A549 (cell line): ENCODE measurements around the gene ZNF814. TPM values are rescaled to one million over a fixed set of nuclear protein-coding genes. Genes with fewer than 3 reads are reported as not detected.

Experiments
- ATAC-seq, 2 experiments: fragments of 200-7000 bp in 1 of 2; fragments of >200 bp in 1 of 2; cut with Nextera tagmentation in 1 of 2; cut with Tn5 transposase in 1 of 2; 3 replicates each; pipeline versions ENCODE4 v1.8.0 to v1.9.1; 2018 to 2020; ENCODE audit warnings: mild to moderate bottlenecking in 1 of 2, moderate library complexity in 1 of 2
- CTCF ChIA-PET: fragments of 300-600 bp; sonication (Branson Sonifier 250); formaldehyde crosslinking; extraction: SDS; loops from one replicate; lab custom pipeline; 2021; ENCODE audit warnings: antibody characterized with exemption, inconsistent platforms; lab: Yijun Ruan, JAX
- POLR2A ChIA-PET: fragments of 350-600 bp; formaldehyde crosslinking; extraction: SDS; loops from one replicate; lab custom pipeline; 2021; ENCODE audit warnings: antibody characterized with exemption, inconsistent platforms; lab: Yijun Ruan, JAX
- DNase-seq, 2 experiments: peaks; one replicate each; pipeline versions ENCODE4 v3.0.0 to v3.0.0-alpha.2; 2011 to 2016; ENCODE audit warnings: low read depth in 1 of 2, low spot score in 1 of 2
- FAIRE-seq: peaks from 2 replicates; lab custom pipeline; 2011; peaks lifted over from hg19 to GRCh38; lab: Jason Lieb, UNC
- H3K27ac ChIP-seq, 2 experiments: fragments of >200 bp; sonication (Bioruptor Twin); formaldehyde crosslinking; 3 replicates each; pipeline ENCODE4 v1.5.1; 2016 to 2017
- H3K4me1 ChIP-seq: fragments of >200 bp; sonication (Bioruptor Twin); formaldehyde crosslinking; 3 replicates; pipeline ENCODE4 v1.6.1; 2016
- H3K4me2 ChIP-seq: fragments of >200 bp; sonication (Bioruptor Twin); formaldehyde crosslinking; 3 replicates; pipeline ENCODE4 v1.6.1; 2016
- H3K4me3 ChIP-seq: fragments of >200 bp; sonication (Bioruptor Twin); formaldehyde crosslinking; 3 replicates; pipeline ENCODE4 v1.5.1; 2016
- H3K9me3 ChIP-seq: fragments of >200 bp; sonication (Bioruptor Twin); formaldehyde crosslinking; 3 replicates; pipeline ENCODE4 v1.6.1; 2016
- CBX2 ChIP-seq: fragments of 200-600 bp; sonication (generic); IDR thresholded peaks from 2 replicates; pipeline ENCODE4 v1.6.1; 2016; ENCODE audit warnings: low read depth, mild to moderate bottlenecking, borderline replicate concordance
- CHD2 ChIP-seq: fragments of 150-350 bp; IDR thresholded peaks from 2 replicates; pipeline ENCODE4 v1.6.1; 2014; ENCODE audit warnings: low read length; ENCODE audit not compliant: partially characterized antibody
- CHD4 ChIP-seq: fragments of 200-600 bp; sonication (generic); IDR thresholded peaks from 2 replicates; pipeline ENCODE4 v1.6.1; 2016; ENCODE audit warnings: antibody characterized with exemption, mild to moderate bottlenecking, borderline replicate concordance
- EP300 ChIP-seq, 2 experiments: fragments of >200 bp; sonication (Bioruptor Twin); formaldehyde crosslinking; IDR thresholded peaks; 2 replicates in 1 of 2; 3 replicates in 1 of 2; pipeline ENCODE4 v1.6.1; 2016 to 2017
- FOSL2 ChIP-seq, 2 experiments: fragments of 450-650 bp in 1 of 2; fragments of >200 bp in 1 of 2; sonication (Bioruptor Twin) in 1 of 2; formaldehyde crosslinking; IDR thresholded peaks; 2 replicates each; pipeline versions ENCODE4 v1.5.0 to v1.6.1; 2016 to 2020; ENCODE audit warnings: mild to moderate bottlenecking in 1 of 2, moderate library complexity in 1 of 2
- GATA3 ChIP-seq: IDR thresholded peaks from 2 replicates; pipeline ENCODE4 v1.6.1; 2012; ENCODE audit warnings: borderline replicate concordance
- HES2 ChIP-seq: fragments of >200 bp; sonication (Bioruptor Twin); formaldehyde crosslinking; IDR thresholded peaks from 2 replicates; pipeline ENCODE4 v1.6.1; 2016
- HEYL ChIP-seq: fragments of 250-450 bp; sonication (Bioruptor Pico); IDR thresholded peaks from 2 replicates; pipeline ENCODE4 v1.8.0; 2021; ENCODE audit warnings: mild to moderate bottlenecking, moderate library complexity
- HOXB13 ChIP-seq: fragments of 250-450 bp; sonication (Bioruptor Pico); IDR thresholded peaks from 2 replicates; pipeline ENCODE4 v1.5.0; 2020; ENCODE audit warnings: low read depth, mild to moderate bottlenecking, moderate library complexity
- HOXB5 ChIP-seq: fragments of 250-450 bp; sonication (Bioruptor Pico); IDR thresholded peaks from 2 replicates; pipeline ENCODE4 v1.5.0; 2020; ENCODE audit warnings: mild to moderate bottlenecking, moderate library complexity
- JUN ChIP-seq, 2 experiments: fragments of >200 bp; sonication (Bioruptor Twin); formaldehyde crosslinking; IDR thresholded peaks; 2 replicates in 1 of 2; 3 replicates in 1 of 2; pipeline ENCODE4 v1.6.1; 2016 to 2017
- JUNB ChIP-seq: fragments of >200 bp; sonication (Bioruptor Twin); formaldehyde crosslinking; IDR thresholded peaks from 2 replicates; pipeline ENCODE4 v1.6.1; 2016
- KDM5A ChIP-seq: fragments of 200-600 bp; sonication (generic); IDR thresholded peaks from 2 replicates; pipeline ENCODE4 v1.6.1; 2016; ENCODE audit warnings: antibody characterized with exemption, mild to moderate bottlenecking
- NFE2L2 ChIP-seq: fragments of 150-350 bp; conservative IDR thresholded peaks from 2 replicates; pipeline ENCODE4 v1.6.1; 2014; ENCODE audit warnings: low read length
- PBX3 ChIP-seq: IDR thresholded peaks from 2 replicates; pipeline ENCODE4 v1.6.1; 2012
- RARB ChIP-seq: fragments of 250-450 bp; sonication (Bioruptor Pico); IDR thresholded peaks from 2 replicates; pipeline ENCODE4 v1.8.0; 2021; ENCODE audit warnings: mild to moderate bottlenecking, moderate library complexity
- RCOR1 ChIP-seq: fragments of 150-350 bp; IDR thresholded peaks from 2 replicates; pipeline ENCODE4 v1.6.1; 2014; ENCODE audit warnings: antibody characterized with exemption, low read length, low read depth
- REST ChIP-seq: fragments of 200-600 bp; sonication (generic); IDR thresholded peaks from 2 replicates; pipeline ENCODE4 v1.6.1; 2016; ENCODE audit warnings: antibody characterized with exemption, mild to moderate bottlenecking, moderate library complexity
- SMC3 ChIP-seq: fragments of >200 bp; sonication (Bioruptor Twin); formaldehyde crosslinking; IDR thresholded peaks from 3 replicates; pipeline ENCODE4 v1.6.1; 2018; ENCODE audit warnings: inconsistent platforms
- TFCP2L1 ChIP-seq: fragments of 250-450 bp; sonication (Bioruptor Pico); IDR thresholded peaks from 2 replicates; pipeline ENCODE4 v1.5.0; 2021; ENCODE audit warnings: mild to moderate bottlenecking
- ZC3H11A ChIP-seq: fragments of 450-650 bp; IDR thresholded peaks from 2 replicates; pipeline ENCODE4 v1.6.1; 2014; ENCODE audit warnings: antibody characterized with exemption, mild to moderate bottlenecking
- ZFP36 ChIP-seq: fragments of 450-650 bp; IDR thresholded peaks from 2 replicates; pipeline ENCODE4 v1.6.1; 2014; ENCODE audit warnings: borderline replicate concordance; ENCODE audit not compliant: partially characterized antibody
- ZNF302 ChIP-seq: fragments of 250-450 bp; sonication (Bioruptor Pico); IDR thresholded peaks from 2 replicates; pipeline ENCODE4 v1.9.0; 2021; ENCODE audit warnings: inconsistent platforms, mild to moderate bottlenecking, moderate library complexity
- ZSCAN20 ChIP-seq: fragments of 250-450 bp; sonication (Bioruptor Pico); IDR thresholded peaks from 2 replicates; pipeline ENCODE4 v1.8.0; 2022; ENCODE audit warnings: mild to moderate bottlenecking, moderate library complexity
- WGBS: methylation state at CpG from one replicate; pipeline ENCODE4 v1.1.6; 2017; ENCODE audit errors: missing lambda C conversion rate; 5-methylcytosine and 5-hydroxymethylcytosine counted together
- polyA plus RNA-seq, 4 experiments: library from polyadenylated mRNA; depleted of rRNA in 3 of 4; stranded (reverse); fragments of >200 nt; fragmentation: RNase III in 1 of 4; extraction: RNeasy Plus Mini Kit Qiagen cat#74134 plus additional on column Dnase treatment in 1 of 4; gene quantifications; 2 replicates in 3 of 4; 3 replicates in 1 of 4; pipeline ENCODE4 v1.2.3, GENCODE V29; 2011 to 2017
- TF ChIP-seq, protein P1 (sequence below): fragments of 450-650 bp; IDR thresholded peaks from 2 replicates; pipeline ENCODE4 v1.6.1; 2014; ENCODE audit warnings: antibody characterized with exemption
- TF ChIP-seq, protein P2 (sequence below): fragments of >200 bp; sonication (Bioruptor Twin); formaldehyde crosslinking; IDR thresholded peaks from 3 replicates; pipeline ENCODE4 v1.6.1; 2016

ZNF814 gene
- polyA plus RNA-seq, 2 of the 4 experiments (the other 2 are of a cell fraction) = 2.1 to 5.5 TPM

DNA sequence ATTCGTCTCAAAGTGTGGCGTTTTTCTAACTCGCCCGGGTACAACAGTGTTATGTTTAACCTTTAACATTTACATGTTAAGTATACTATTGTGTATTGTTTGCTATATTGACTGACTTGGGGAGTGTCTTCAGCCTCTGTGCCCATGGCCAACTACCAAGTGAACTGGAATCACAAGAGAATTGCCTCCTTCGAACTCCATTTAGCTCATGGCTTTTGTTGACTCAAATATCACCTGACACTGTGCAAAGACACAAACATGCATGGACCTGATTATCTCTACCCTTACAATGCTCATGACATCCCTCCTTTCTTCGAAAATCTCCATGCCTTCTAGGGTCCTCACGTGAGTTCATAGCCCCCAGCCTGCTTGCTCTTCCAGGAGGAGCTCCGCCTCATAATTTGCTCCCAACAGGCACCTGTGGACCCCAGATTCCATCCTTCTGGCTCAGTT is 704 bp downstream of the ZNF814 start:
- POLR2A ChIA-PET = no interaction called here
- no peak for TF ChIP-seq CHD2
- no peak for TF ChIP-seq CHD4
- TF ChIP-seq FOSL2 (IDR thresholded peaks at IDR 0.05) = no peak
- TF ChIP-seq FOSL2 (CRISPR knock-in tag; IDR thresholded peaks at IDR 0.05) = no peak
- TF ChIP-seq HEYL (CRISPR knock-in tag) = no peak
- TF ChIP-seq HOXB5 (CRISPR knock-in tag) = no peak
- no peak for TF ChIP-seq ZSCAN20 (CRISPR knock-in tag)
- Histone ChIP-seq H3K4me1 (no peaks in the 10 kb centered on the region), H3K4me3 (peak overlapping the region; percentile 23; the same call in 2 of the 3 replicates), H3K27ac (no peak overlapping the region), H3K9me3 (peaks cover 85% of the 10 kb centered on the region), H3K4me2 (peak overlapping the region; percentile 29; the same call in 1 of the 3 replicates)
- WGBS = 63% methylated on average over 8 of the region's 8 CpGs
- ATAC-seq (no peak; a peak in 1 of 6 replicates), DNase-seq (no peak), FAIRE-seq (no peak)
- CTCF ChIA-PET = interaction anchor here (0.8 to 1.4 kb wide), 3 partner anchors 9 to 15 kb away, joined by 3 to 4 read pairs (median 3); no protein-coding TSS in a partner anchor

GRCh38 chr19:57887195-57887941 is 1.5 kb downstream of the ZNF814 start:
- ATAC-seq = no peak
- H3K4me1 ChIP-seq = no peaks in the 10 kb centered on the region
- H3K4me3 ChIP-seq = no peak overlapping the region
- FAIRE-seq = peak; percentile 46
- TF ChIP-seq NFE2L2 = no peak
- TF ChIP-seq TFCP2L1 (CRISPR knock-in tag) = no peak
- TF ChIP-seq SMC3 = no peak
- TF ChIP-seq PBX3 = no peak
- TF ChIP-seq JUN (IDR thresholded peaks at IDR 0.05) = no peak
- TF ChIP-seq RCOR1 = no peak
- no peak for TF ChIP-seq GATA3
- no peak for TF ChIP-seq CBX2
- TF ChIP-seq HOXB13 = no peak
- no peak for TF ChIP-seq ZC3H11A
- no peak for TF ChIP-seq CHD2
- no peak for TF ChIP-seq EP300 (IDR thresholded peaks at IDR 0.05)
- TF ChIP-seq KDM5A = no peak
- TF ChIP-seq HEYL (CRISPR knock-in tag) = no peak
- no peak for TF ChIP-seq ZFP36
- no peak overlapping the region for H3K4me2 ChIP-seq
- ChIA-PET POLR2A (no interaction called here), CTCF (interaction anchor here (0.8 to 1.4 kb wide), 2 partner anchors 9 to 16 kb away, joined by 3 to 4 read pairs; no protein-coding TSS in a partner anchor)
- WGBS = 59% methylated on average over 6 of the region's 6 CpGs
- peaks cover 82% of the 10 kb centered on the region for H3K9me3 ChIP-seq
- DNase-seq = no peak
- no peak overlapping the region for H3K27ac ChIP-seq

DNA sequence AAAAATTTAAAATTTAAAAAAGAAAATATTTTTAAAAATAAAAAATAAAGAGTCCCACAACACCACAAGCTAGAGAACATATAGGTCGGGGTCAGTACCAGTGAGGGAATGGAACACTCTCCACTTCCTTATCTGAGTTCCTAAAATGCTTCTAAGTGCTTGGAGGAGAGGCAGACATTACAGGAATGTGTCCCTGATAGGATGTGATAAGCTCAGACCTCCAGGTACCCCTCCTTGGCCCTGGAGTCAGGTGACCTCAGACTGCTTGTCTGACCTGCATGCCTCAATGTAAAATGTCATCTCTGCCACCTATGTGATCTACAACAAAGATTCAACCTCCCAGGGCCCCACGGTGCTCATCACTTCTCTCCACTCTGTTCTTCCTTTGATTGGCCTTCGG is 2.8 kb downstream of the ZNF814 start:
- DNase-seq (no peak), FAIRE-seq (no peak), ATAC-seq (no peak)
- WGBS = 84% methylated on average over 3 of the region's 3 CpGs
- ChIA-PET CTCF (no interaction called here), POLR2A (no interaction called here)
- H3K4me1 ChIP-seq = no peaks in the 10 kb centered on the region
- no peak overlapping the region for H3K4me2 ChIP-seq
- H3K9me3 ChIP-seq = peaks cover 76% of the 10 kb centered on the region
- no peak overlapping the region for H3K4me3 ChIP-seq
- no peak overlapping the region for H3K27ac ChIP-seq
- TF ChIP-seq HEYL (CRISPR knock-in tag) (no peak), TFCP2L1 (CRISPR knock-in tag) (no peak), JUN (IDR thresholded peaks at IDR 0.05) (no peak), RARB (CRISPR knock-in tag) (no peak), REST (no peak), HES2 (no peak), JUNB (no peak), ZNF302 (CRISPR knock-in tag) (no peak), FOSL2 (IDR thresholded peaks at IDR 0.05) (no peak), FOSL2 (CRISPR knock-in tag; IDR thresholded peaks at IDR 0.05) (no peak), NFE2L2 (no peak), CHD4 (no peak)
- TF ChIP-seq, protein P1, sequence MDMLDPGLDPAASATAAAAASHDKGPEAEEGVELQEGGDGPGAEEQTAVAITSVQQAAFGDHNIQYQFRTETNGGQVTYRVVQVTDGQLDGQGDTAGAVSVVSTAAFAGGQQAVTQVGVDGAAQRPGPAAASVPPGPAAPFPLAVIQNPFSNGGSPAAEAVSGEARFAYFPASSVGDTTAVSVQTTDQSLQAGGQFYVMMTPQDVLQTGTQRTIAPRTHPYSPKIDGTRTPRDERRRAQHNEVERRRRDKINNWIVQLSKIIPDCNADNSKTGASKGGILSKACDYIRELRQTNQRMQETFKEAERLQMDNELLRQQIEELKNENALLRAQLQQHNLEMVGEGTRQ = no peak
- TF ChIP-seq, protein P2, sequence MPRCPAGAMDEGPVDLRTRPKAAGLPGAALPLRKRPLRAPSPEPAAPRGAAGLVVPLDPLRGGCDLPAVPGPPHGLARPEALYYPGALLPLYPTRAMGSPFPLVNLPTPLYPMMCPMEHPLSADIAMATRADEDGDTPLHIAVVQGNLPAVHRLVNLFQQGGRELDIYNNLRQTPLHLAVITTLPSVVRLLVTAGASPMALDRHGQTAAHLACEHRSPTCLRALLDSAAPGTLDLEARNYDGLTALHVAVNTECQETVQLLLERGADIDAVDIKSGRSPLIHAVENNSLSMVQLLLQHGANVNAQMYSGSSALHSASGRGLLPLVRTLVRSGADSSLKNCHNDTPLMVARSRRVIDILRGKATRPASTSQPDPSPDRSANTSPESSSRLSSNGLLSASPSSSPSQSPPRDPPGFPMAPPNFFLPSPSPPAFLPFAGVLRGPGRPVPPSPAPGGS = no peak
